NK-92 treated with Interleukin-12 subunit alpha and Interleukin-12 subunit beta, amount 100 ng/mL, for 24 hours (cell line): ENCODE data around the gene MINDY4.

Experiments
- DNase-seq: peaks from one replicate; lab custom pipeline; 2025; lab: John Stamatoyannopoulos, UW

MINDY4 gene

DNA sequence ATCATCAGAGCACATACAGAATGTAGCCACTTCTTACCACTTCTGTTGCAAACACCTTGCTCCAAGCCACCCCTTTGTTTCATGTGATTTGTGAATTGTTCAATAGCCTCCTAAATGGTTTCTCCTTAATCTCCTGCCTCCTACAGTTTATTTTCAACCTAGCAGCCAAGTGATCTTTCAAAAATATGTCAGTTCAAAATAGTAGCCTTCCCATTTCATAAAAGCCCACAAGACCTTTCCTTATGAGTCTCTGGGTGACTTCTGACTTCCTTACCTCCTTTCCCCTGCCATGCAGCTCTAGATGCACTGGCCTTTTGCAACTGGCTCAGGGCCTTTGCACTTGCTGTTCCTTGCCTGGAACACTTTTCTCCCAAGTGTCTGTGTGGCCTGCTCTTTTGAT lies 4.8 kb downstream of the MINDY4 start:
- no peak for DNase-seq

DNA sequence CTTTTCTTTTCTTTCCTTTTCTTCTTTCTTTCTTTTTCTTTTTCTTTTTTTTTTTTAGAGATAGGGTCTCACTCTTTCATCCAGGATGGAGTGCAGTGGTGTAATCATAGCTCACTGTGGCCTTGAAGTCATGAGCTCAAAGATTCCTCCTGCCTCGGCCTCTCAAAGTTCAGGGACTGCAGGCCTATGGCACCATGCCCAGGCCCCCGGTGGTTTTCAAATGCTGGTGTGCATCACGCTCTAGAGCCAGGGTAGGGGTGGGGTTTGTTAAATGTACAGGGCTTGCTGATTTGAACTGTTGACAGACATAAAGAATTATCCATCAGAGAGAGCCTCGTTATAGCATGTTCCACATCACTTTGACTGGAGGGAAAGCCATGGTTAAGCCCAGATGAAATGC lies 5.8 kb downstream of the MINDY4 start:
- DNase-seq, result no peak

DNA sequence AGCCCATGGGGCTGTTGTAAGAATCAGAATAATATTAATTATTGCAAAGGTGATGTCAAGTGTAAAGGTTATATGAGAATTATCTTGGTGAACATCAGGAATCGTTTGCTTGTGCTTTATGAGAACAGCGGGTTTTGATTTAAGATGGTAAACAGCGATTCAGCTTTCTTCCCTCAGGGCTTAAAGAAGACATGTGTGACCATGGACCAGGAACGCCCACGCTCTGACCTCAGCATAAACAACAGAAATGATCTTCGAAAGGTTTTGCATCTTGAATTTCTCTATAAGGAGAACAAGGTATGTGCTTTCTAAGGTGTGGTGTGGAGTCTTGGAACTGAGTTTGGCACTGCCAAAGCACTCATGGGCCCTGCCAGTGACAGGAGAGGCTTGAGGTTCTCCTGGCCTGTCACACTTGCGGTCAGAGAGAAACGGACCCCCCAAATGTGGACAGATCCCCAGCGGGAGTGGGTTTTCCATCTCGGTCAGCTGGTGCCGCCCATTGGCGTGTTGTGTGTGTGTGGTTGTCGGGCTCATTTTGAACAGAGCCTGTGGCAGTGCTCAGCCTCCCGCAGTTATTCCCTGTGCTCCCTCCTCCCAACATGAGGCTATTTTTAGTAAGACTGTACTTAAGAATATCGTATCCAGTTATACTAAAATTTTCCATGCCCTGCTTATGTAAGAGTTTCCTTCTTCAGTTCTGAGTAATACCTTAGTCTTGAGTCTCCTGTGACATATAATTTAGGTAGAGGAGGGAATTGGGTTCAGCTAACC lies 7.2 kb downstream of the MINDY4 start:
- no peak for DNase-seq

DNA sequence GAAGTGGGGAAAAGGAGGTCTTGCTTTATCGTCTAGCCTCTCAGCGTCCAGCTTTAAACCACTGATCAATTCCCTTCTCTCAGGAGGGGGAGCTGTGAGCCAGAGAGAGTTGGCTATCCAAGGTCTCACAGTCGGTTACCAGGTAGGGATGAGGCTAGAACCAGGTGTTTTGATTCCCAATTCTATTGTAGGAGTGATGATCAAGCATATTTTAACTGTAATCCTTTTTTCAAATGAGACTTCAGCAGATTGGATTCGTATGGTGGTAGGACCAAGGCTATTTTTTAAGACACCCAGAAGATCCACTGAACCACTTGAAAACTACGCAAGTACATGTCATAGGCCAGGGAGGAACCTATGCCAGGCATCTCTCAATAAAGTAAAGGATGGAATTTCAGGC lies 8.4 kb downstream of the MINDY4 start:
- DNase-seq, result no peak

DNA sequence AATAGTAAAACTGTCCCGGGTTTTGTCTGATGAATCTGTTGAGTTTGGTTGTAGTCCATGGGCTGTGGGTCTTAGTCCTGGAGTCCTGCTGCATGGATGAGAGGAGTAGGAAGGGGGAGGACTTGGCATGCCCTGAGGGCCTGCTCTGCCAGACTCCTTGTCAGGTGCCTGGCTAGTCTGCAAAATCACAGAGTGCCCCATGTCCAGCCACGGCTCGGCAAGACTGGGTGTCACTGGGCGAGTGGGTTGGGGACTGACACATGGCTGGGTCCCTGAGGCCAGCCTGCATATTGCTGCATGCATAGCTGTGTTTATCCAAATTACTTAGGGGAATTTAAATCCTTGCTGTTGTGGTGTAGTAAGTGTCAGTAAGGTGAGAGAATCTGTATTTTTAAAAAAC lies 9.7 kb downstream of the MINDY4 start:
- DNase-seq, result no peak

DNA sequence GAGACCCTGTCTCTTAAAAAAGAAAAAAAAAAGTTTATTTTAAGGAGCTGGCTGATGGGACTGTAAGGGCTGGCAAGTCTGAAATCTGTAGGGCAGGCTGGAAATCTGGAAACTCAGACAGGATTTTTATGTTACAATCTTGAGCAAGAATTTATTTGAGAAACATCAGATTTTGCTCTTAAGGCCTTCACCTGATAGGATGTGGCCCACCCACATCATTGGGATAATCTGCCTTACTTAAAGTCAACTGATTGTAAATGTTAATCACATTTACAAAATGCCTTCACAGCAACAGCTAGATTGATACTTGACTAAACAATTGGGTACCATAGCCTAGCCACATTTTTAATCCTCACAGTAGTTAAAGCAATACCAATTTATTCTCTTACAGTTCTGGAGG lies 11.5 kb downstream of the MINDY4 start:
- DNase-seq, result no peak

DNA sequence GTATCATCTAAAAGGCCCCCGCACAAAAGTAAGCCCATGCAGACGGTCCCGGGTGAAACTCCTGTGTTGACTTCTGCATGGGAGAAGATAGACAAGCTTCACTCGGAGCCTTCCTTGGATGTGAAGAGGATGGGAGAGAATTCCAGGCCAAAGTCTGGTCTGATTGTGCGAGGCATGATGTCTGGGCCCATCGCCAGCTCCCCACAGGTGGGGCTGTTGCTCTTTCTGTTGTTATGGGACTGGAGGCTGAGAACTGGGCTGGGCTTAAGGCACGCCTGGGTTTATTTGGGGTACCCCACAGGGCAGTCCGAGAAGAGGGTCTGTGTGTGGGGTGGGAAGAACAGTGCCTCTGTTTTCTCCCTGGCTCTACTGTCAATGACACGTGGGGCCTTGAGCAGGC lies 14.6 kb downstream of the MINDY4 start:
- DNase-seq, result no peak

DNA sequence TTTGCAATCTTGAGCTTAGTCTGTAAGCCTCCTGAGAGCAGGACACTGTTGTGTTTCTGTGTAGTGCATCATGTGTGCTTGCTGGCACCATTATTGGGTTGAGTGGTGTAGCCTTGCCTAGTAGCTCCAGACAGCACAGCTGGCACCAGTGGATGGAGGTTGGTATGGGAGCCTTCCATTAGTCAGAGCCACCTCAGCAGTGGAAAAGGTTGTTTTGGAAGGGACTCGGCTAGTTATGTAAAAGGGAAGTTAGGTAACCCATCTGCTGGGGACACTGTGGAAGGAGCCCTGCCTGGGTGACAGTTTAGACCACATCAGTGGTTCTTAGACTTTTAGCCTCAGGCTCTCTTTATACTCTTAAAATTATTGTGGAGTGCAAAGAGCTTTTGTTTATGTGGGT lies 16.3 kb downstream of the MINDY4 start:
- DNase-seq, result no peak

DNA sequence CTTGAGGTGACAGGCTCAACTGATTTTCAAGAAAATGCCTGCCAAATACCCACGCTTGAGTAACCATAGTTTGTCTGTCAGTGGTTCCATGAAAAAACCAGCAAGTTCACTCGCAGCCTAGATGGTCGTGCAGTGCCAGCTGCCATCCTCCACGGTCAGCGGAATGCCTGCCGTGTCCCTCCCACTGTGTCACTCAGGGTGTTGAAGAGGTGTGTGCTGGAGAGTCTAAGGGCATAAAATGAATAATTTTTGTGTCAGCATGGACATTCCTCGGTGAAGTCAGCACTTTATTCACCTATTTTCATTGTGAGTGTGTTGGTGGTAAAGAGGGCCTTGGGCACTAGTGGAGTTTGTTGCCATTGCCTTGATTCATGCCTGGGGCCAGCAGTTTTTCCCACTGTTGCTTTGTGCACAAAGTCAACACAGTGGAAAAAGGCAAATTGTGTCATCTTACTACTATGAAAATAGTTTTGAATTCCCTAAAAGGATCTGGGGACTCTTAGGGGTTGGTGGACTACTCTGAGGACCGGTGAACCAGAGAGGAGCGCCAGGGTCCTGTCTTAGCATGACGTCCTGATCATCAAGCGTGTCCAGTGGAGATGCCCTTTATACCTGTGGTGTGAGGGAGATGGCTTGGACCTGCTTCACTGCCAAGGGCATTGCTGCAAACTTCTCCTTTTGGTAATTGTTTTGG lies 17.6 kb downstream of the MINDY4 start:
- DNase-seq, result no peak

DNA sequence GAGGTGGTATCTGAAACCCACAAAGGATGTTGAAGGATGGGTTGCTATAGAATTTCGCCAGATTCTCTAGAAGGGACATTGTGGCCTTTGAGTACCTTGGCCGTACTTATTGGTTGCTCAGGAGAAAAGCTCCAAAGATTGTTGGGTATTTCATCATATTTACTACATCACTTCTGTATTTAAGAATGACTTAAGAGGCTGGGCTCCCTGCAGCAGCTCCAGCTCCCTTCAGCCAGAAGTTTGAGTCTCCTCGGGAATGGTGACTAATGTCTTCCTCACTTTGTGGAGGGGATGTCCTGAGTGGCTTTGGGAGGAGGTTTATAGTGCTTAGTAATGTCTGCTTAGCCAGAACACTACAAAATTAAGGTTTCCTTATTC lies 18.1 kb downstream of the MINDY4 start:
- DNase-seq, result no peak

DNA sequence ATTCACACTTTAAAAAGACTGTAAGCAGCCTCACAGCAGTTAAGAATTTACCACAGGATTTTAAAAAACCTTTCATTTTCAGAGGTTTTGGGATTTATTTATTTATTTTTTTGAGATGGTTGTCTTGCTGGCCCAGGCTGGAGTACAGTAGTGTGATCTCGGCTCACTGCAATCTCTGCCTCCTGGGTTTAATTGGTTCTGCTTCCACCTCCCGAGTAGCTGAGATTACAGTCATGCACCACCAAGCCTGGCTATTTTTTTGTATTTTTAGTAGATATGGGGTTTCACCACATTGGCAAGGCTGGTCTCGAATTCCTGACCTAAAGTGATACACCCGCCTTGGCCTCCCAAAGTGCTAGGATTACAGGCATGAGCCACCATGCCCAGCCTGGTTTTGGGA lies 19.1 kb downstream of the MINDY4 start:
- no peak for DNase-seq

DNA sequence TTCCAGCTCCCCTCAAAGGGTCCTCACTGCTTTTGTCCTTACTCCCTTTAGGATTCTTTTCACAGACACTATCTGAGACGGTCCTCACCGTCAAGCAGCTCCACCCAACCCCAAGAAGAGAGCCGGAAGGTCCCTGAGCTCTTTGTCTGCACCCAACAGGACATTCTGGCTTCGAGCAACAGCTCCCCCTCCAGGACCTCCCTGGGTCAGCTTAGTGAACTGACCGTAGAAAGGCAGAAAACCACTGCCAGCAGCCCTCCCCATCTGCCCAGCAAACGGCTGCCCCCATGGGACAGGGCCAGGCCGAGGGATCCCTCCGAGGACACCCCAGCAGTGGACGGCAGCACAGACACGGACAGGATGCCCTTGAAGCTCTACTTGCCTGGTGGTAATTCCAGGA lies 19.9 kb downstream of the MINDY4 start:
- no peak for DNase-seq

DNA sequence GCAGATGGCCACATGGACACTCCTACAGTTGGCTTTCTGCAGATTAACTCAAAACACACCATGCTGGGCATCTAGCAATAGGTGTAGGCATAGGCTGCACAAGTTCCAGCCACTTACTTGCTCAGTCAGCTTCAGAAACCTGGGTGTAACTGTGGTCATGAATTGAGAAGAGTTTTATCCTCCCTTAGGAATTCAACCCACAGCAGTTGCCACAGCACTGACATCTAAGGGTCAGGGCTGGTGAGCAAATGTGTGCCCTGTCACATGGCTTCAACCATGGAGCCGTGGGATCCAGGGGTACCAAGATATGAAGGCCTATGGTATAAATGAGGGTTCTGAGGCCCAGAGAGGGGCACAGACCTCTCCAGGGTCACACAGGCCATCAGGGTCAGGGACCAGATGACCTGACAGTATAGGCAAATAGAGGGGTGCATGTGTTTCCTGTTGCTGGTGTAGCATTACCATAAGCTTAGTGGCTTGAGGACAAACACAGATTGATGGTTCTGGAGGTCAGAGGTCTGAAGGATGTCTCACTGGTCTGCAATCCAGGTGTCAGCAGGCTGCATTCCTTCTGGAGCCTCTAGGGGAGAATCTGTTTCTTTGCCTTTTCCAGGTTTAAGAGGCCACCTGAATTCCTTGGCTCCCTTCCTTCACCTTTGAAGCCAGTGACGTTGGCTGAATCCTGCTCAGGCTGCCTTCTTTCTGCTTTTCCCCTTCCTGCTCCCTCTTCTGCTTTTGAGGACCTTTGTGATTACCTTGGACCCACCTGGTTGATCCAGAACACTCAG lies 24.1 kb downstream of the MINDY4 start:
- DNase-seq, result no peak

DNA sequence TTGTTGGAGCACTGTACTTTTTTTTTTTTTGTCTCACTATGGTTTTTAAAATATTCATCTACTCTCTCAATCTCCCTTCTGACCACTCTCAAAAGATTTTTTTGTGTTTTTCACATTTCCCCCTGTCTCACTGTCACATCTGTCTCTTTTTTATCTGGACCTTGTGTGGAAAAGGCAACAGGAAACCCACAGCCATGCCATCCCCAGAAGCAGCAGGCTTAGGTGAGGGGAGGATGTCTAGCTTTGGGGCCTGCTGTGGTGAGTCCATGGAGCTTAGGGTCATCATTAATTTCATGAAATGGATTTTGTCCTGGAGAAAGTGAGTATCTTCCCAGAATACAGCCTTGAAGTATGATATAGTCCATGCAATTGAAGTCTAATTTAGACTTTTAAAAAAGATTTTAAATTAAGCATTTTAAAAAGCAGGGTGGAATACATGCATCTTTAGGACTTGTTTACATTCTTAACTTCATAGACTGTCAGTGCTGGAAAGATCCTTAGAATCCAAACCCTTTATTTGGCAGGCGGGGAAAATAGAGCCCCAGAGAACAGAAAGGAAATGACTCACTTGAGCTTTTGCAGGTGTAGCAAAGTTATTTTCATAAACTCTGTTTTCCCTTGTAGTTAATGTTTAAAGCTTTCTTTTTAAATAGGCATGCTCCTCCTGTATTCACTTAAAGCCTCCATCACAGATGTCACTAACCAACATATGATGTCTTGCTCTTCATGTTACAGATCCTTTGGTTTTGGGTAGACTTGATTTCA lies 25.1 kb downstream of the MINDY4 start:
- no peak for DNase-seq

DNA sequence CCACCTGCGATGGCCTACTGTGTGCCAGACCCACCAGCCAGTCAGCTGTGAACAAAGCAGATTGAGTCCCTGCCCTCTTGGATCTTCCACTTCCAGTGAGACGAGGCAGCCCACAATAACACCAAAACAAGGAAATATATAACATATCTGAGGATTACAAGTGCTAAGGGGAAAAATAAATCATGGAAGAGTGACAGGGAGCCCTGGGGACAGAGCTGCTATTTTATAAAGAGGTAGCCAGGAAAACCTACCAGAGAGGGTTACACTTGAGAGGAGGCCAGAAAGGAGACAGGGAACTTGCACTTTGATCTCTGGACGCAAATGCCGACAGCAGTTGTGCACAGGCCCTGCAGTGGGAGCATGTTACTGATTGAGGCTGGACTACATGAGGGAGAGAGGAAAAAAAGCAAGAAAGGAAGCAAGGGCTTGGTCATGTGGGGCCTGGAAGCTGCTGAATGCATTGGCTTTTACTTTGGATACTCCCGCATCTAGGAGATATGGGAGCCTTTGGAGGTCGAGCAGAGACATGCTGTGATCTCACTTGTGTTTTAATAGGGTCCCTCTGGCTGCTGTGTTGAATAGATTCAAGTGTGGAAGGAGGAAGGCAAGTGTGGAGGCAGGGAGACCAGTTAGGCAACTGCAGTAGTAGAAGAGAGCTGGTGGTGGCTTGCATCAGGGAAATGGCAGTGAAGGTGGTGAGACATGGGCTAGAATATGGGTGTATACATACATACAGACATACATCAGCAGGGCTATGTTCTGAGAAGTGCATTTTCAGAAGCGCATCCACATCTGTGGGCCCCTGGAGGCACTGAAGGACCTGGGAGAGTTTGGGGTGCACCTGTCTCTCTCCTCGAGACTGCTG lies 26.2 kb downstream of the MINDY4 start:
- DNase-seq, result no peak

DNA sequence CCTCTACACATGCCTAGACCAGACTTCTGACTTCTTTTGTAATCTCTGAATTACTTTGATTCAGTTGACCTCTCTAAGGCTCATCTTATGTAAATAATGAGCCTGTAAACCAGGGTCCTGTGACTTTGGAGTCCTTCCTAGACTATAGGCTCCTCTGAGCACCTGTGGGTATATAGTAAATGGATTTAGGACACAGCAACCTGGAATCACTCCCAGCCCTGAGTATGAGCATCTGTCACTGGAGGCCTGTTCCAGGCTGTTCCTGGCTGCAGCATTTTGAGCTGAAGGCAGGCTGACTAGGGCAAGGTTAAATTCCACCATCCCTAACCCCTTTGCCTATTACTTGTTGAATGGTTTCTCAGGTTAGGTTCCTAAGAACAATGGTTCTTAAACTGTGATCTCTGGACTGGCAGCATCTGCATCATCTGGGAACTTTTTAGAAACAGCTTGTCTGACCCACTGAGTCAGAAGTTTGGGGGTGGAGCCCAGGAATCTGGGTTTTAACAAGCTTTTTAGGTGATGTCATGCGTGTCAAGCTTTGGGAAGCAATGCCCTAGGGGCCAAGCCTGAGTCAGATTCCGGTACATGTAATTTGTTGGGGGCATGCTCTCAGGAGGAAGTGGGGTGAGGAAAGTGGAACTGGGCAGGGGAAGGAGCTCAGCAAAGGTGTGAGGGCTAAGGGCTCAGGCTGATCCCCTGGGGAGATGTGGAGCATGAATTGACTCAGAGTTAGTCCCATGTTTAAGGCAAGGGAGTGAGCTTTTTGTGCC lies 28.2 kb downstream of the MINDY4 start:
- no peak for DNase-seq

DNA sequence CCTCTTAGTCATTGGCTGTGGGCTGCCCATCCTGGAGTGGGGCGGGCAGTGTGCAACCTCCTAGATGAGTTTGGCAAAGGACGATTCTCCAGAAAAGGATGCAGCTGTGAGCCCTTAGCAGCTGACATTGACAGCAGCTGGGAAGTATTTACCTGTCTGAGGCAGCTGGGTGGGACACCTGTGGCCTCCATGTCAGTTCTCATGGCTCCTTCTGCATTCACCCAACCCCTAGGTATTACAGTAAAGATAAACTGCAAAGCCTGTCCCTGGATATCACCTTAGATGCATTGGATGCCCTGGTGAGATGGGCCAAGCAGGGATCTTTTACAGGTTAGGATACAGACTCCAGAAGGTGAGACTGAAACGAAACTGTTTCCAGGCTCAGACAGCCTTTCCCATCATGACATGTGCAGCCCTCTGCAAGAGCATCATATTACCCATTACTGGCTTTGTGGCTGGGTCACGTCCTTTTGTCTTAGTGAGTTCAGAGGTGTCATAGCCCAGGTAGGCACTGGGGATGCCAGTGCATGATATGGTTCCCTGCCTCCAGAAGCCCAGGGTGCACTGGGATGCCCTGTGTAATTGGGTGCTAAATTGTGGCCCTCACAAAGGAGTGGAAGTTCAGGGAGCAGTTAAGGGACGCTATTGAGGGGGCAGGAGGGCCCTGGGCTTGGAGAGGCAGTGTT lies 28.9 kb downstream of the MINDY4 start:
- no peak for DNase-seq

DNA sequence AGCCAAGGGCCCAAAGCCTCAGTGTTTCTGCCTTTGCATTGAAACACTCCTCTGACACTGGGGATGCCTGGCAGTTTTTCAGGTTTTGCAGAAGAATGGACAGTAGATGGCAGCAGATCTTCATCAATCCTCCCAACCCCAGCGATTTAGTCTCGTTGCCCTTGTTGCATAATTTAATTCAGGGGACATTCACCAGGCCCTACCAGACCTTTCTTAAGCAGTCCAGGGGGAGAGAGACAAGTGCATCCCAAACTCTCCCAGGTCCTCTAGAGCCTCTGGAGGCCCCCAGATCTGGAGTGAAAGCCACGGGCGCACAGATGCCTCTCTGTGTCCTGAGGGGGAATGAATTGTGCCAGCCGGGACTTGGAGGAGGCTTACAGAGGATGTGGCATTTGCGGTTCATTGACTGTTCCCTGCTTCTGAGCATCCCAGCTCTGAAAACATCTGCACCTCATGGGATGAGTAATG lies 29.6 kb downstream of the MINDY4 start:
- DNase-seq, result no peak

DNA sequence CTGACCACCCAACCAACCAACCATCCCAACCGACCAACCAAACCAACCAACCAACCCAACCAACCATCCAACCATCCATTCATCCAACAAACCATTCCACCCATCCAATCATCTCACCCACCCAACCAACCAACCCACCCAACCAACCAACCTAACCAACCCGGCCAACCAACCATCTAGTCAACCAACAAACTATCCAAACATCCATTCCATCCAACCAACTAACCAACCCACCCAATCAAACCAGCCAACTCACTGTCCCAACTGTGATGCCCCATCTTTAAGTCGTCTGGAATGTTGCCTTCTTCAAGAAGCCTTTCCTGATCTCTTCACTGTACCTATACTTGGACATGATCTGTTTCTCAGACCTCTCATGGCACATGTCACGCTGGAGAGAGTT lies 31.6 kb downstream of the MINDY4 start:
- no peak for DNase-seq
